ENCODE measurements around the gene ZCCHC14. TPM values are rescaled to one million over a fixed set of nuclear protein-coding genes. Genes with fewer than 3 reads are reported as not detected.

ZCCHC14 gene
- total RNA-seq, 4 donors from 2014 or later: 21.8 to 64.0 (median 28.8) TPM

DNA sequence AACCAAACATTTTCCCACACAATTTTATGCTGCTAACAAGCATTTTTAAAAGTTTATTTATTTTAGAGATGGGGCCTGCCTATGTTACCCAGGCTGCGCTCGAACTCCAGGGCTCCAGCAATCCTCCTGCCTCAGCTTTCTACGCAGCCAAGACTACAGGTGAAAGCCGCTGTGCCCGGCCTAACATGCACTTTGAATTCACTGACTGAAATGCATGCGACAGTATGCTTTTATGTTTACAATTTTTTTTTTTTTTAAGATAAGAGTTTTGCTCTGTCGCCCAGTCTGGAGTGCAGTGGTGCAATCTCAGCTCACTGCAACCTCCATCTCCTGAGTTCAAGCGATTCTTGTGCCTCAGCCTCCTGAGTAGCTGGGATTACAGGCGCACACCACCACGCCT is 52.9 kb downstream of the ZCCHC14 start:
- WGBS: 97% methylated on average over 10 of the region's 10 CpGs
- peaks cover 3% of the 10 kb centered on the region for H3K36me3 ChIP-seq
- no peaks in the 10 kb centered on the region for H3K9me3 ChIP-seq
- no peak for DNase-seq (ENCODE audit: low spot score in 2 of 2)
- H3K4me3 ChIP-seq: no peak overlapping the region
- no peak overlapping the region for H3K27ac ChIP-seq
- TF ChIP-seq POLR2AphosphoS5 (IDR thresholded peaks at IDR 0.05): no peak
- TF ChIP-seq EP300 (IDR thresholded peaks at IDR 0.05): no peak
- TF ChIP-seq, protein P1, sequence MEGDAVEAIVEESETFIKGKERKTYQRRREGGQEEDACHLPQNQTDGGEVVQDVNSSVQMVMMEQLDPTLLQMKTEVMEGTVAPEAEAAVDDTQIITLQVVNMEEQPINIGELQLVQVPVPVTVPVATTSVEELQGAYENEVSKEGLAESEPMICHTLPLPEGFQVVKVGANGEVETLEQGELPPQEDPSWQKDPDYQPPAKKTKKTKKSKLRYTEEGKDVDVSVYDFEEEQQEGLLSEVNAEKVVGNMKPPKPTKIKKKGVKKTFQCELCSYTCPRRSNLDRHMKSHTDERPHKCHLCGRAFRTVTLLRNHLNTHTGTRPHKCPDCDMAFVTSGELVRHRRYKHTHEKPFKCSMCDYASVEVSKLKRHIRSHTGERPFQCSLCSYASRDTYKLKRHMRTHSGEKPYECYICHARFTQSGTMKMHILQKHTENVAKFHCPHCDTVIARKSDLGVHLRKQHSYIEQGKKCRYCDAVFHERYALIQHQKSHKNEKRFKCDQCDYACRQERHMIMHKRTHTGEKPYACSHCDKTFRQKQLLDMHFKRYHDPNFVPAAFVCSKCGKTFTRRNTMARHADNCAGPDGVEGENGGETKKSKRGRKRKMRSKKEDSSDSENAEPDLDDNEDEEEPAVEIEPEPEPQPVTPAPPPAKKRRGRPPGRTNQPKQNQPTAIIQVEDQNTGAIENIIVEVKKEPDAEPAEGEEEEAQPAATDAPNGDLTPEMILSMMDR (IDR thresholded peaks at IDR 0.05): no peak
- TF ChIP-seq POLR2A (IDR thresholded peaks at IDR 0.05): no peak
- no peaks in the 10 kb centered on the region for H3K27me3 ChIP-seq
- H3K4me1 ChIP-seq: peaks cover 8% of the 10 kb centered on the region

DNA sequence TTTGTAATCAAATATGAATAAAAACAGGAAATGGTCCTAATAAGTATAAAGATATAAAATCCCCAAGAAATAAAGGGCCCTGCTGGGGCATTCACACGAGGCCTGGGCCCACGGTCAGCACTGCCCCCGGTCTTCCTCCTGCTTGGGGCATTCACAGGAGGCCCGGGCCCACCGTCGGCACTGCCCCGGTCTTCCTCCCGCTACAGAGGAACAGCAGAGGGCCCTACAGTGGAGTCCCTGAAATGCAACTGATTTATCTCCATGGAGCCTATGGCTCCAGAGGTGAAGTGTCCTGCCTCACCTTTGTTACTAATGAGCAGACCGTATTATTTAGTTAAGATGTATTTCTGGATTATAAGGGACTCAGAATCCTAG is 54.2 kb downstream of the ZCCHC14 start:
- no peak for DNase-seq (ENCODE audit: low spot score in 2 of 2)
- H3K9me3 ChIP-seq: no peaks in the 10 kb centered on the region

DNA sequence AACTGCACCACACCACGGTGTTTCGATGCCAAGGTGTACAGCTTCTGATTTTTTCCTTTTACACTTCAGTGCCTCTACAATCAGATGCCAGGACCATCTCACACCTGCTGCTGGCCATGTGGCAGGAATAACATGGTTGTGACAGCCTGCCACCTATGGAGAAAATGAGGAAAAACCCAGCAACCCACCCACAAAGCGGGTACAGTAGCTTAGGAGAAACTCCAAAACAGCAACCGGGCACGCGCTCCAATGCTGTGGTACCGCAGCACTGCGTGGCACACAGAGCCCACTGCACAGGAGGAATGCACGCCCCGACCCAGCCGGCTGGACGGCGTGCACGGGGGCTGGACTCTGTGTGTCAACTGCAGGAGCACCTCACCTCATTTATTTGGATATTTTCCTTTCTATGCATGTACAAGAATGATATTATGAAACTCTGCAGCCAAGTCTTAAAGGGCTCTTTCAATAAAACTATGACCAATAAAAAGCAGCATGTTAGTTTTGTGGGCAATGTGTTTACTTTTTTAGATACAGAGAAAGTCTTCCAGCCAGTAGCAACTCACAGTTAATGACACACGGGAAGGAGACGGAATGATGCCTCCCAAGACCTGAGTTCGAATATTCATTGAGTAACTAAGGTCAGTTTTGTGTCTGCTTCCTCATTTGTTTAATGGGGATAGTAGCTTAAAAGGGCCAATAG is 54.8 kb downstream of the ZCCHC14 start:
- Histone ChIP-seq H3K4me1 (peaks cover 8% of the 10 kb centered on the region), H3K27ac (no peak overlapping the region), H3K36me3 (no peaks in the 10 kb centered on the region), H3K9me3 (no peaks in the 10 kb centered on the region), H3K4me3 (no peak overlapping the region), H3K27me3 (no peaks in the 10 kb centered on the region)
- 90% methylated on average over 17 of the region's 17 CpGs for WGBS
- TF ChIP-seq, protein P1 (IDR thresholded peaks at IDR 0.05): no peak
- TF ChIP-seq POLR2A (IDR thresholded peaks at IDR 0.05) (no peak), POLR2AphosphoS5 (IDR thresholded peaks at IDR 0.05) (no peak), EP300 (IDR thresholded peaks at IDR 0.05) (no peak)
- no peak for DNase-seq (ENCODE audit: low spot score in 2 of 2)

More for the DNA sequence above, 54.2 kb downstream of the ZCCHC14 start:
- peaks cover 8% of the 10 kb centered on the region for H3K4me1 ChIP-seq
- no peak overlapping the region for H3K4me3 ChIP-seq
- 85% methylated on average over 9 of the region's 9 CpGs for WGBS
- H3K36me3 ChIP-seq: no peaks in the 10 kb centered on the region
- no peaks in the 10 kb centered on the region for H3K27me3 ChIP-seq
- TF ChIP-seq POLR2AphosphoS5 (IDR thresholded peaks at IDR 0.05) (no peak), POLR2A (IDR thresholded peaks at IDR 0.05) (no peak), EP300 (IDR thresholded peaks at IDR 0.05) (no peak)
- TF ChIP-seq, protein P1 (IDR thresholded peaks at IDR 0.05): no peak
- no peak overlapping the region for H3K27ac ChIP-seq

DNA sequence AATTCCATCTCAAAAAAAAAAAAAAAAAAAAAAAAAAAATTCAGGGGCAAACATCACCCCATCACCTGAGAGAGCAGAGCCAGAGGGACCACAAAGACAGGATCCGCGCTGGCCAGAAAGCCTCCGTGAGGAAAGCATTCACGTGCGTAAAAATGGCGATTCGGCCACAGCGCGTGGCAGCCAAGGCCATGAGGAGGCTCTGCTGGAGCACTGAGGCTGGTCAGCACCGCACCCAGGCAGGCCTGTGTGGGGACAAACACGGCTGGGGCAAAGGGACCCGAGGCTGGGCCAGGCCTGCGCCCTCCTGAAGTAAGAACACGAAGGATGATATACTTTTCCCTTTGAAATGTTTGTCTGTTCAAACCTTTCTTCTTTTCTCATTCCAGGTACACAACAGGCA is 55.5 kb downstream of the ZCCHC14 start:
- H3K4me1 ChIP-seq: peaks cover 8% of the 10 kb centered on the region

More for the DNA sequence above, 55.5 kb downstream of the ZCCHC14 start:
- Histone ChIP-seq H3K27me3 (no peaks in the 10 kb centered on the region), H3K27ac (no peak overlapping the region), H3K9me3 (no peaks in the 10 kb centered on the region), H3K4me3 (no peak overlapping the region), H3K36me3 (peaks cover 1% of the 10 kb centered on the region)
- TF ChIP-seq, protein P1 (IDR thresholded peaks at IDR 0.05): no peak
- TF ChIP-seq POLR2AphosphoS5 (IDR thresholded peaks at IDR 0.05) (no peak), EP300 (IDR thresholded peaks at IDR 0.05) (no peak), POLR2A (IDR thresholded peaks at IDR 0.05) (no peak)
- DNase-seq (ENCODE audit: low spot score in 2 of 2): no peak
- 94% methylated on average over 14 of the region's 14 CpGs for WGBS
